GM12878 (cell line): ENCODE measurements around the gene MYL11.

Experiments used
- CREM ChIP-seq: IDR thresholded peaks from 2 replicates; pipeline ENCODE4 v1.6.1; 2014; ENCODE audit warnings: antibody characterized with exemption, low read depth
- EZH2 ChIP-seq: IDR thresholded peaks from 2 replicates; pipeline ENCODE4 v1.6.1; 2012; ENCODE audit warnings: low read depth, mild to moderate bottlenecking, control low read depth, inconsistent platforms, low read length, borderline replicate concordance; ENCODE audit not compliant: control insufficient read depth
- LARP7 ChIP-seq: fragments of 450-650 bp; IDR thresholded peaks from 2 replicates; pipeline ENCODE4 v1.6.1; 2017; ENCODE audit warnings: mild to moderate bottlenecking
- NR2C2 ChIP-seq: IDR thresholded peaks from 2 replicates; pipeline ENCODE4 v1.6.1; 2011; ENCODE audit warnings: borderline replicate concordance, low read depth; ENCODE audit not compliant: control insufficient read depth, insufficient read length
- POLR2A ChIP-seq: IDR thresholded peaks from 2 replicates; pipeline ENCODE4 v1.6.1; 2011; ENCODE audit warnings: low read depth, mild to moderate bottlenecking, low read length
- POLR2AphosphoS5 ChIP-seq: IDR thresholded peaks from 2 replicates; pipeline ENCODE4 v1.6.1; 2011; ENCODE audit warnings: mild to moderate bottlenecking, low read length, inconsistent platforms
- RAD51 ChIP-seq: fragments of 450-650 bp; IDR thresholded peaks from 2 replicates; pipeline ENCODE4 v1.6.1; 2016; ENCODE audit warnings: moderate library complexity, mild to moderate bottlenecking, inconsistent platforms
- STAT1 ChIP-seq: fragments of 450-650 bp; conservative IDR thresholded peaks from 2 replicates; pipeline ENCODE4 v1.6.1; 2014; ENCODE audit warnings: antibody characterized with exemption, mild to moderate bottlenecking
- TARDBP ChIP-seq: IDR thresholded peaks from 2 replicates; pipeline ENCODE4 v1.6.1; 2016; ENCODE audit warnings: borderline replicate concordance
- TF ChIP-seq, protein P1 (sequence below), 3 experiments: IDR thresholded peaks in 2 of 3; conservative IDR thresholded peaks in 1 of 3; 2 replicates each; pipeline ENCODE4 v1.5.1; 2011; ENCODE audit warnings: low read depth in 3 of 3, low read length in 3 of 3, mild to moderate bottlenecking in 3 of 3, control low read depth in 2 of 3, moderate library complexity in 2 of 3, inconsistent platforms in 1 of 3, mixed read lengths in 1 of 3; ENCODE audit not compliant: control insufficient read depth in 2 of 3, insufficient read depth in 1 of 3; ENCODE audit errors: extremely low read depth in 1 of 3
- TF ChIP-seq, protein P2 (sequence below): IDR thresholded peaks from 2 replicates; pipeline ENCODE4 v1.6.1; 2012; ENCODE audit warnings: low read depth, low read length, improper control_type of control experiment
- TF ChIP-seq, protein P3 (sequence below): fragments of 450-650 bp; IDR thresholded peaks from 2 replicates; pipeline ENCODE4 v1.6.1; 2017; ENCODE audit warnings: mild to moderate bottlenecking, moderate library complexity
- TF ChIP-seq, protein P4 (sequence below): IDR thresholded peaks from 2 replicates; pipeline ENCODE4 v1.6.1; 2012; ENCODE audit warnings: low read depth, low read length, improper control_type of control experiment

DNA sequence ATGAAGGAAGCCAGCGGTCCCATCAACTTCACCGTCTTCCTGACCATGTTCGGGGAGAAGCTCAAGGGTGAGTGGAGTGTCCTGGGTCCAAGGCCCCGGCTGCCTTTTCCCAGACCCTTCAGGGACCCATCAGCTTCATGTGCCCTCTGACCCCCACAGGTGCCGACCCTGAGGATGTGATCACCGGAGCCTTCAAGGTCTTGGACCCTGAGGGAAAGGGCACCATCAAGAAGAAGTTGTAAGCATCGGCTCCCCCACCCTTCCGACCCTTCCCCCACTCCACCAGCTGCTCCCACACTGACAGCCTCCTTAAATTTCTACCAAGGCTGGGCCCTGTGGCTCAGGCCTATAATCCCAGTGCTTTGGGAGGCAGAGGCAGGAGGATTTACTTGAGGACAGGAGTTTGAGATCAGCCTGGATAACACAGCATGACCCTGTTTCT is 1.9 kb downstream of the MYL11 start:
- TF ChIP-seq, protein P1, sequence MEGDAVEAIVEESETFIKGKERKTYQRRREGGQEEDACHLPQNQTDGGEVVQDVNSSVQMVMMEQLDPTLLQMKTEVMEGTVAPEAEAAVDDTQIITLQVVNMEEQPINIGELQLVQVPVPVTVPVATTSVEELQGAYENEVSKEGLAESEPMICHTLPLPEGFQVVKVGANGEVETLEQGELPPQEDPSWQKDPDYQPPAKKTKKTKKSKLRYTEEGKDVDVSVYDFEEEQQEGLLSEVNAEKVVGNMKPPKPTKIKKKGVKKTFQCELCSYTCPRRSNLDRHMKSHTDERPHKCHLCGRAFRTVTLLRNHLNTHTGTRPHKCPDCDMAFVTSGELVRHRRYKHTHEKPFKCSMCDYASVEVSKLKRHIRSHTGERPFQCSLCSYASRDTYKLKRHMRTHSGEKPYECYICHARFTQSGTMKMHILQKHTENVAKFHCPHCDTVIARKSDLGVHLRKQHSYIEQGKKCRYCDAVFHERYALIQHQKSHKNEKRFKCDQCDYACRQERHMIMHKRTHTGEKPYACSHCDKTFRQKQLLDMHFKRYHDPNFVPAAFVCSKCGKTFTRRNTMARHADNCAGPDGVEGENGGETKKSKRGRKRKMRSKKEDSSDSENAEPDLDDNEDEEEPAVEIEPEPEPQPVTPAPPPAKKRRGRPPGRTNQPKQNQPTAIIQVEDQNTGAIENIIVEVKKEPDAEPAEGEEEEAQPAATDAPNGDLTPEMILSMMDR (IDR thresholded peaks at IDR 0.05 in 2 of 3, conservative IDR thresholded peaks at IDR 0.05 in 1 of 3; ENCODE audit: control insufficient read depth in 2 of 3, extremely low read depth in 1 of 3, insufficient read depth in 1 of 3, low read depth in 3 of 3, low read length in 3 of 3) = no peak
- TF ChIP-seq, protein P2, sequence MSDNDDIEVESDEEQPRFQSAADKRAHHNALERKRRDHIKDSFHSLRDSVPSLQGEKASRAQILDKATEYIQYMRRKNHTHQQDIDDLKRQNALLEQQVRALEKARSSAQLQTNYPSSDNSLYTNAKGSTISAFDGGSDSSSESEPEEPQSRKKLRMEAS = no peak
- TF ChIP-seq CREM = no peak
- TF ChIP-seq POLR2AphosphoS5 = no peak
- no peak for TF ChIP-seq LARP7
- TF ChIP-seq, protein P3, sequence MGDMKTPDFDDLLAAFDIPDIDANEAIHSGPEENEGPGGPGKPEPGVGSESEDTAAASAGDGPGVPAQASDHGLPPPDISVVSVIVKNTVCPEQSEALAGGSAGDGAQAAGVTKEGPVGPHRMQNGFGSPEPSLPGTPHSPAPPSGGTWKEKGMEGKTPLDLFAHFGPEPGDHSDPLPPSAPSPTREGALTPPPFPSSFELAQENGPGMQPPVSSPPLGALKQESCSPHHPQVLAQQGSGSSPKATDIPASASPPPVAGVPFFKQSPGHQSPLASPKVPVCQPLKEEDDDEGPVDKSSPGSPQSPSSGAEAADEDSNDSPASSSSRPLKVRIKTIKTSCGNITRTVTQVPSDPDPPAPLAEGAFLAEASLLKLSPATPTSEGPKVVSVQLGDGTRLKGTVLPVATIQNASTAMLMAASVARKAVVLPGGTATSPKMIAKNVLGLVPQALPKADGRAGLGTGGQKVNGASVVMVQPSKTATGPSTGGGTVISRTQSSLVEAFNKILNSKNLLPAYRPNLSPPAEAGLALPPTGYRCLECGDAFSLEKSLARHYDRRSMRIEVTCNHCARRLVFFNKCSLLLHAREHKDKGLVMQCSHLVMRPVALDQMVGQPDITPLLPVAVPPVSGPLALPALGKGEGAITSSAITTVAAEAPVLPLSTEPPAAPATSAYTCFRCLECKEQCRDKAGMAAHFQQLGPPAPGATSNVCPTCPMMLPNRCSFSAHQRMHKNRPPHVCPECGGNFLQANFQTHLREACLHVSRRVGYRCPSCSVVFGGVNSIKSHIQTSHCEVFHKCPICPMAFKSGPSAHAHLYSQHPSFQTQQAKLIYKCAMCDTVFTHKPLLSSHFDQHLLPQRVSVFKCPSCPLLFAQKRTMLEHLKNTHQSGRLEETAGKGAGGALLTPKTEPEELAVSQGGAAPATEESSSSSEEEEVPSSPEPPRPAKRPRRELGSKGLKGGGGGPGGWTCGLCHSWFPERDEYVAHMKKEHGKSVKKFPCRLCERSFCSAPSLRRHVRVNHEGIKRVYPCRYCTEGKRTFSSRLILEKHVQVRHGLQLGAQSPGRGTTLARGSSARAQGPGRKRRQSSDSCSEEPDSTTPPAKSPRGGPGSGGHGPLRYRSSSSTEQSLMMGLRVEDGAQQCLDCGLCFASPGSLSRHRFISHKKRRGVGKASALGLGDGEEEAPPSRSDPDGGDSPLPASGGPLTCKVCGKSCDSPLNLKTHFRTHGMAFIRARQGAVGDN = no peak
- no peak for TF ChIP-seq EZH2
- TF ChIP-seq RAD51 = no peak
- TF ChIP-seq TARDBP = no peak
- TF ChIP-seq STAT1 = no peak
- TF ChIP-seq POLR2A = no peak
- TF ChIP-seq, protein P4, sequence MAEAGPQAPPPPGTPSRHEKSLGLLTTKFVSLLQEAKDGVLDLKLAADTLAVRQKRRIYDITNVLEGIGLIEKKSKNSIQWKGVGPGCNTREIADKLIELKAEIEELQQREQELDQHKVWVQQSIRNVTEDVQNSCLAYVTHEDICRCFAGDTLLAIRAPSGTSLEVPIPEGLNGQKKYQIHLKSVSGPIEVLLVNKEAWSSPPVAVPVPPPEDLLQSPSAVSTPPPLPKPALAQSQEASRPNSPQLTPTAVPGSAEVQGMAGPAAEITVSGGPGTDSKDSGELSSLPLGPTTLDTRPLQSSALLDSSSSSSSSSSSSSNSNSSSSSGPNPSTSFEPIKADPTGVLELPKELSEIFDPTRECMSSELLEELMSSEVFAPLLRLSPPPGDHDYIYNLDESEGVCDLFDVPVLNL = no peak
- TF ChIP-seq NR2C2 = no peak
